K562 (cell line): ENCODE data around the gene NFATC2. TPM values are rescaled to one million over a fixed set of nuclear protein-coding genes. Genes with fewer than 3 reads are reported as not detected.

Experiments used
- ATAC-seq: fragments of 200-7000 bp; cut with Tn5 transposase; 3 replicates; pipeline ENCODE4 v1.9.1; 2020; ENCODE audit warnings: moderate library complexity
- BruUV-seq: library from RNA; stranded (reverse); fragments of 400-500 nt; replicated peaks from 2 replicates; lab custom pipeline; 2021; lab: Mats Ljungman, UMichigan
- CTCF ChIA-PET: fragments of 300-600 bp; formaldehyde crosslinking; extraction: SDS; loops from one replicate; lab custom pipeline; 2021; ENCODE audit warnings: low intra/inter-chr PET ratio; lab: Yijun Ruan, JAX
- POLR2A ChIA-PET: fragments of 300-600, 350-650 bp; sonication (Branson Sonifier 250); formaldehyde crosslinking; extraction: SDS; loops from one replicate; lab custom pipeline; 2021; ENCODE audit warnings: antibody characterized with exemption, inconsistent platforms; lab: Yijun Ruan, JAX
- DNase-seq, 4 experiments: peaks; one replicate each; pipeline versions ENCODE4 v3.0.0 to v3.0.0-alpha.2; 2011 to 2018; ENCODE audit warnings: low spot score in 3 of 4, mixed read lengths in 3 of 4; ENCODE audit errors: extremely low read depth in 1 of 4
- FAIRE-seq: peaks from 2 replicates; lab custom pipeline; 2011; peaks lifted over from hg19 to GRCh38; lab: Jason Lieb, UNC
- H2AFZ ChIP-seq: 2 replicates; pipeline ENCODE4 v1.6.0; 2011; ENCODE audit warnings: low read depth, low read length, control low read depth, inconsistent platforms
- H3K27ac ChIP-seq: fragments of 200-600 bp; 3 replicates; pipeline ENCODE4 v1.8.0; 2011; ENCODE audit warnings: low read depth, mild to moderate bottlenecking, control low read depth, inconsistent platforms, low read length, moderate library complexity, mixed read lengths; ENCODE audit errors: extremely low read depth
- H3K27me3 ChIP-seq, 2 experiments: fragments of 300-600 bp in 1 of 2; 2 replicates in 1 of 2; 3 replicates in 1 of 2; pipeline versions ENCODE4 v1.6.0 to v1.8.0; 2011; ENCODE audit warnings: inconsistent platforms in 2 of 2, low read length in 2 of 2, mild to moderate bottlenecking in 1 of 2, mixed read lengths in 1 of 2, moderate library complexity in 1 of 2; ENCODE audit not compliant: control insufficient read depth in 2 of 2, insufficient read depth in 2 of 2
- H3K36me3 ChIP-seq: fragments of 300-600 bp; 3 replicates; pipeline ENCODE4 v1.8.0; 2011; ENCODE audit warnings: mild to moderate bottlenecking, low read length, inconsistent platforms; ENCODE audit not compliant: control insufficient read depth, insufficient read depth
- H3K4me1 ChIP-seq, 2 experiments: fragments of 200-600 bp in 1 of 2; replicated peaks in 1 of 2; 2 replicates in 1 of 2; 3 replicates in 1 of 2; pipeline versions ENCODE4 v1.5.1 to v1.8.0; 2011; ENCODE audit warnings: inconsistent platforms in 2 of 2, low read length in 2 of 2, mild to moderate bottlenecking in 1 of 2, mixed read lengths in 1 of 2, moderate library complexity in 1 of 2; ENCODE audit not compliant: control insufficient read depth in 2 of 2, insufficient read depth in 2 of 2
- H3K4me2 ChIP-seq: 2 replicates; pipeline ENCODE4 v1.6.1; 2011; ENCODE audit warnings: low read length, control low read depth, inconsistent platforms, mixed read lengths; ENCODE audit not compliant: insufficient read depth
- H3K4me3 ChIP-seq: fragments of 200-600 bp; sonication (generic), shearing (Covaris generic); 2 replicates; pipeline ENCODE4 v1.5.1; 2016; ENCODE audit warnings: control low read depth, inconsistent platforms
- H3K79me2 ChIP-seq: fragments of 200-600 bp; 3 replicates; pipeline ENCODE4 v1.8.0; 2011; ENCODE audit warnings: low read length, inconsistent platforms; ENCODE audit not compliant: control insufficient read depth, insufficient read depth
- H3K9ac ChIP-seq, 2 experiments: 2 replicates each; pipeline versions ENCODE4 v1.6.0 to v1.6.1; 2011; ENCODE audit warnings: low read depth in 2 of 2, low read length in 2 of 2, control low read depth in 1 of 2, inconsistent platforms in 1 of 2, mild to moderate bottlenecking in 1 of 2, mixed read lengths in 1 of 2; ENCODE audit not compliant: insufficient read depth in 1 of 2
- H3K9me1 ChIP-seq: one replicate; pipeline ENCODE4 v1.6.0; 2011; ENCODE audit warnings: inconsistent platforms, mild to moderate bottlenecking, low read length, moderate library complexity; ENCODE audit not compliant: control insufficient read depth, insufficient read depth
- H3K9me3 ChIP-seq: replicated peaks from 2 replicates; pipeline ENCODE4 v1.5.1; 2011; ENCODE audit warnings: low read depth, low read length, inconsistent platforms; ENCODE audit not compliant: control insufficient read depth, insufficient read depth
- H4K20me1 ChIP-seq: replicated peaks from 2 replicates; pipeline ENCODE4 v1.6.1; 2011; ENCODE audit warnings: low read length, inconsistent platforms, mixed read lengths; ENCODE audit not compliant: control insufficient read depth, insufficient read depth
- BCOR ChIP-seq: fragments of 450-650 bp; IDR thresholded peaks from 2 replicates; pipeline ENCODE4 v1.6.1; 2016
- JUNB ChIP-seq: fragments of 450-650 bp; formaldehyde crosslinking; conservative IDR thresholded peaks from 2 replicates; pipeline ENCODE4 v1.4.0; 2020; ENCODE audit warnings: mild to moderate bottlenecking
- KDM1A ChIP-seq, 2 experiments: fragments of 450-650 bp; IDR thresholded peaks; 2 replicates each; pipeline ENCODE4 v1.6.1; 2016; ENCODE audit warnings: mild to moderate bottlenecking in 2 of 2
- RBM25 ChIP-seq: fragments of 200-400 bp; formaldehyde crosslinking; IDR thresholded peaks from 2 replicates; pipeline ENCODE4 v1.6.1; 2018; ENCODE audit warnings: low read length, low read depth, moderate library complexity; ENCODE audit not compliant: severe bottlenecking
- WGBS: fragments of 100-300 bp; shearing (Covaris generic); methylation state at CpG from one replicate; pipeline ENCODE4 v1.1.6; 2016; ENCODE audit warnings: low coverage, mixed read lengths; ENCODE audit not compliant: insufficient coverage; ENCODE audit errors: missing lambda C conversion rate; 5-methylcytosine and 5-hydroxymethylcytosine counted together
- in situ Hi-C: fragments of 300-500 bp; cut with MboI; formaldehyde crosslinking; loops from 4 replicates; pipeline ENCODE4 v1.15.0; 2018; ENCODE audit warnings: inconsistent platforms, mixed read lengths
- intact Hi-C: fragments of 100-400 bp; cut with micrococcal nuclease; formaldehyde crosslinking; loops from 2 replicates; pipeline ENCODE4 v1.14.2; 2022
- polyA plus RNA-seq, 8 experiments: library from polyadenylated mRNA; depleted of rRNA in 4 of 8; stranded (reverse) in 5 of 8; unstranded in 3 of 8; fragments of >200 nt; fragmentation: Nextera tagmentation in 2 of 8; fragmentation: Illumina TruSeq in 1 of 8; extraction: Ambion mirVana in 2 of 8; extraction: Trizol in 1 of 8; gene quantifications; 2 replicates each; pipeline versions ENCODE4 v1.2.1 to v1.2.3, GENCODE V29; 2011 to 2014; ENCODE audit warnings: inconsistent platforms in 1 of 8, missing spikeins in 1 of 8
- total RNA-seq, 7 experiments: library from RNA; depleted of rRNA in 6 of 7; stranded (reverse); fragments of >200 nt in 6 of 7; fragmentation: Illumina TruSeq in 2 of 7; extraction: Trizol in 2 of 7; gene quantifications; 2 replicates each; pipeline versions ENCODE4 v1.2.1 to v1.2.3, GENCODE V29; 2011 to 2021; ENCODE audit warnings: low replicate concordance in 1 of 7
- TF ChIP-seq, protein P1 (sequence below): fragments of 250-450 bp; sonication (Bioruptor Pico); IDR thresholded peaks from 2 replicates; pipeline ENCODE4 v1.5.0; 2020; ENCODE audit warnings: mild to moderate bottlenecking, borderline replicate concordance

The NFATC2 gene
- total and polyA plus RNA-seq, 9 of the 15 experiments (the other 6 are each of a cell fraction or from before 2014, with no cell fraction given), result 1.9 to 11.2 (median 3.0) TPM

DNA sequence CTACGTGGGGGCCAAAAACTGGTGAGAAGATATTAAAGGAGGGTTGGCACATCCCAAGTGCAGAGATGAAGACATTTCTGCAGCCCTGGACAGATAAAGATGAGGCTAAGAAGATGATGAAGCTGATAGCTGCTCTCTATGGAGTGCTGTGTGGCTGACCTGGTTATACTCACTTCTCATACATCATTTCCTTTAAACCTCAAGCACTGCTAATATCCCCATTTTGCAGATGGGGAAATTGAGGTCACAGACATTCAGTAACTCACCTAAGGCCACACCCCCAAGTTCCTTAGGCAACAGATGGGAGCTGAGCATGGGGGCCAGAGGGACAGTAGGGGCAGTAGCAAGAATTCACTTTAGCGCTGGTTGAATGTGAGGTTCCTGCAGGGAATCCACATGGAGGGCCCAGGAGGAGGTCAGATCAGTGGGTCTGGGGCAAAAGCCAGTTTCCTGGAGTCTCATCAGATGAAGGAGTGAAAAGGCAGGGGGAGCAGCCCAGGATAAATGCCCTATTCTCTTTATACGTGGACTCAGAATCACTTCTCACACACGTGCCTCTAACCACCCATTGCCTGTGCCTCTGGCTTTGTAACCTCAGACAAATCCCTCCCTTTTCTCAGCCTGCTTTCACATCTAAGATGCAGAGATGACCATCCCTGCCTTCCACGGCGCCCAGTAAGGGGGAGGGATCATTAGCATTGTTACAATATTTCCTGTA lies 125.8 kb downstream of the NFATC2 start:
- DNase-seq (no peak), ATAC-seq (no peak), FAIRE-seq (no peak)
- H3K79me2 ChIP-seq, result no peaks in the 10 kb centered on the region
- no TSS peak for BruUV-seq
- H3K27me3 ChIP-seq, result no peaks in the 10 kb centered on the region
- ChIA-PET POLR2A (no interaction called here), CTCF (no interaction called here)
- H3K9me1 ChIP-seq, result no peaks in the 10 kb centered on the region
- H4K20me1 ChIP-seq, result no peaks in the 10 kb centered on the region
- 88% methylated on average over 6 of the region's 6 CpGs for WGBS
- intact Hi-C loops (no loop called here), in situ Hi-C loops (no loop called here)
- H3K36me3 ChIP-seq, result peaks cover 21% of the 10 kb centered on the region; the same call in 2 of the 3 replicates
- no peaks in the 10 kb centered on the region for H3K9me3 ChIP-seq
- H3K27ac ChIP-seq, result no peak overlapping the region
- no peak overlapping the region for H3K4me3 ChIP-seq
- no peak overlapping the region for H3K9ac ChIP-seq
- H3K4me1 ChIP-seq, result peaks cover 0 to 7% of the 10 kb centered on the region in 2 experiments; a peak in 1 of 5 replicates
- TF ChIP-seq BCOR (peak; percentile 18; the same call in 1 of the 2 replicates), JUNB (CRISPR knock-in tag) (no peak), KDM1A (IDR thresholded peaks at IDR 0.05) (0 out of 4 replicates have a peak, but pooled peaks of 1 of the 2 experiments have one; percentile 28), RBM25 (peak; percentile 50)
- TF ChIP-seq, protein P1, sequence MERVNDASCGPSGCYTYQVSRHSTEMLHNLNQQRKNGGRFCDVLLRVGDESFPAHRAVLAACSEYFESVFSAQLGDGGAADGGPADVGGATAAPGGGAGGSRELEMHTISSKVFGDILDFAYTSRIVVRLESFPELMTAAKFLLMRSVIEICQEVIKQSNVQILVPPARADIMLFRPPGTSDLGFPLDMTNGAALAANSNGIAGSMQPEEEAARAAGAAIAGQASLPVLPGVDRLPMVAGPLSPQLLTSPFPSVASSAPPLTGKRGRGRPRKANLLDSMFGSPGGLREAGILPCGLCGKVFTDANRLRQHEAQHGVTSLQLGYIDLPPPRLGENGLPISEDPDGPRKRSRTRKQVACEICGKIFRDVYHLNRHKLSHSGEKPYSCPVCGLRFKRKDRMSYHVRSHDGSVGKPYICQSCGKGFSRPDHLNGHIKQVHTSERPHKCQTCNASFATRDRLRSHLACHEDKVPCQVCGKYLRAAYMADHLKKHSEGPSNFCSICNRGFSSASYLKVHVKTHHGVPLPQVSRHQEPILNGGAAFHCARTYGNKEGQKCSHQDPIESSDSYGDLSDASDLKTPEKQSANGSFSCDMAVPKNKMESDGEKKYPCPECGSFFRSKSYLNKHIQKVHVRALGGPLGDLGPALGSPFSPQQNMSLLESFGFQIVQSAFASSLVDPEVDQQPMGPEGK (CRISPR knock-in tag), result no peak
- H3K4me2 ChIP-seq, result no peak overlapping the region
- H2AFZ ChIP-seq, result no peak overlapping the region
